Prostate gland (tissue), 2 donors: ENCODE data around the gene ABLIM3. TPM values are rescaled to one million over a fixed set of nuclear protein-coding genes. Genes with fewer than 3 reads are reported as not detected.

Source experiments
- DNase-seq: peaks from one replicate; pipeline ENCODE4 v3.0.0-alpha.2; 2019; ENCODE audit warnings: low spot score
- H3K27ac ChIP-seq, 2 donors: fragments of 200-600 bp; sonication (generic); 2 replicates each; pipeline ENCODE4 v1.5.1; 2017 to 2019
- H3K27me3 ChIP-seq: fragments of 200-600 bp; sonication (generic); replicated peaks from 2 replicates; pipeline ENCODE4 v1.5.1; 2019; ENCODE audit not compliant: insufficient read depth
- H3K36me3 ChIP-seq, 2 donors: fragments of 200-600 bp; sonication (generic); 1 replicate in 1 of 2; 2 replicates in 1 of 2; pipeline versions ENCODE4 v1.5.1 to v1.8.1; 2017 to 2019
- H3K4me1 ChIP-seq: fragments of 200-600 bp; sonication (generic); replicated peaks from 2 replicates; pipeline ENCODE4 v1.5.1; 2019
- H3K4me3 ChIP-seq, 2 donors: fragments of 200-600 bp; sonication (generic); 2 replicates each; pipeline ENCODE4 v1.5.1; 2017 to 2019
- H3K9me3 ChIP-seq: fragments of 200-600 bp; sonication (generic); 2 replicates; pipeline ENCODE4 v1.5.1; 2017
- POLR2A ChIP-seq: fragments of 450-650 bp; IDR thresholded peaks from one replicate; pipeline ENCODE4 v1.6.1; 2016; ENCODE audit warnings: antibody characterized with exemption, mild to moderate bottlenecking
- POLR2AphosphoS5 ChIP-seq: sonication (generic); formaldehyde crosslinking; IDR thresholded peaks from one replicate; pipeline ENCODE4 v1.6.1; 2017; ENCODE audit warnings: antibody characterized with exemption
- WGBS: methylation state at CpG from one replicate; pipeline ENCODE4 v1.1.5; 2018; 5-methylcytosine and 5-hydroxymethylcytosine counted together
- intact Hi-C: fragments of 100-400 bp; cut with DNase I; formaldehyde crosslinking; loops from one replicate; pipeline ENCODE4 v1.14.2; 2022
- total RNA-seq, 2 donors: library from RNA; depleted of rRNA; stranded (reverse); fragments of >200 nt; gene quantifications; one replicate each; pipeline ENCODE4 v1.1.0, GENCODE V29; 2016
- TF ChIP-seq, protein P1 (sequence below), 4 experiments: fragments of 200-600 bp in 2 of 4; fragments of 450-650 bp in 2 of 4; sonication (generic) in 2 of 4; IDR thresholded peaks; 1 replicate in 3 of 4; 2 replicates in 1 of 4; pipeline ENCODE4 v1.5.1; 2016 to 2019; ENCODE audit warnings: antibody characterized with exemption in 4 of 4, mild to moderate bottlenecking in 2 of 4, moderate library complexity in 2 of 4

The ABLIM3 gene
- total RNA-seq, 2 donors from 2014 or later, result 9.0 to 11.7 TPM

DNA sequence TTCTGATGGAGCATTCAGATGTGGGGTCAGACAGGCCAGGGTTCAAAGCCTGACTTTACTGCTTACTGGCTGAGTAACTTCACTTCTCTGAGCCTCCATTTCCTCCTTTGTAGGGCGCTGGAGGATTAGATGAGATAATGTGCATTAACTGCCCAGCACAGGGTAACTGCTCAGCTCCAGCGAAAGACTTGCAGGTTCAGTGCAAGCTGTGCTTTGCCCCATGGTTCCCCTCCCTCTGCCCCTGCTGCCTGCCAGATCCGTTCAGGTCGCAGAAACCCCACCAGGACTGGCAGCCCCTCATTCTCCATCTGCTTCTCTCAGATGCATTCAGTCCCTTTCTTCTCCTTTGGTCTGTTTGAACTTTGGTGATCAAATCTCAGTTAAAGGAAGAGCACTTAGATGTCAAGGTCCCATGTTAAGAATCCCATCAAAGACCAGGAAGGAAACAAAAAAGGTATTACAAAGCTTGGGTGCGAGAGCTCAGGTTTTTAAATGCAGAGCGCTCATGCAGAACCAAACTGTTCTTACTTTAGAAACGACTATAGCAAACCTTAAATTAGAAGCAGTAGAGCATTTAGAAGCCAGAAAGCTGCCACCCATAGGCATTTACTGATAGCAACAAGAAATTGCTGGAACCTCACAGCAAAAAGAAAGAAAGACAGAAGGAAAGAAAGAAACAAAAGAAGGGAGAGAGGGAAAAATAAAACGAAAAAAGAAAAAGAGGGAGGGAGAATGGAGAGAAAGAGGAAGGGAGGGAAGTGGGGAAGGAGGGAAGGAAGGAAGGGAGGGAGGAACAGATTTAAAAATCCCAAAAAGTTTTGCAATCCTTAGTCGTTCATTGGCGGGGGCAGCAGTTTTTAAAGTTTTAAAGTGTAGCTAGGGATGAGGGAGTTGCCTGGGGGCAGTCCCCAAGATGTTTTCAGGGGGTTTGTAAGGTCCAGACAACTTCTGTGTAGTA, 153.9 kb downstream of the ABLIM3 start:
- H3K4me1 ChIP-seq, result no peaks in the 10 kb centered on the region
- no peaks in the 10 kb centered on the region for H3K9me3 ChIP-seq
- TF ChIP-seq, protein P1, sequence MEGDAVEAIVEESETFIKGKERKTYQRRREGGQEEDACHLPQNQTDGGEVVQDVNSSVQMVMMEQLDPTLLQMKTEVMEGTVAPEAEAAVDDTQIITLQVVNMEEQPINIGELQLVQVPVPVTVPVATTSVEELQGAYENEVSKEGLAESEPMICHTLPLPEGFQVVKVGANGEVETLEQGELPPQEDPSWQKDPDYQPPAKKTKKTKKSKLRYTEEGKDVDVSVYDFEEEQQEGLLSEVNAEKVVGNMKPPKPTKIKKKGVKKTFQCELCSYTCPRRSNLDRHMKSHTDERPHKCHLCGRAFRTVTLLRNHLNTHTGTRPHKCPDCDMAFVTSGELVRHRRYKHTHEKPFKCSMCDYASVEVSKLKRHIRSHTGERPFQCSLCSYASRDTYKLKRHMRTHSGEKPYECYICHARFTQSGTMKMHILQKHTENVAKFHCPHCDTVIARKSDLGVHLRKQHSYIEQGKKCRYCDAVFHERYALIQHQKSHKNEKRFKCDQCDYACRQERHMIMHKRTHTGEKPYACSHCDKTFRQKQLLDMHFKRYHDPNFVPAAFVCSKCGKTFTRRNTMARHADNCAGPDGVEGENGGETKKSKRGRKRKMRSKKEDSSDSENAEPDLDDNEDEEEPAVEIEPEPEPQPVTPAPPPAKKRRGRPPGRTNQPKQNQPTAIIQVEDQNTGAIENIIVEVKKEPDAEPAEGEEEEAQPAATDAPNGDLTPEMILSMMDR (IDR thresholded peaks at IDR 0.05), result no peak
- TF ChIP-seq POLR2A (no peak), POLR2AphosphoS5 (no peak)
- H3K27ac ChIP-seq, result no peak overlapping the region
- DNase-seq, result no peak
- no peak overlapping the region for H3K4me3 ChIP-seq
- no peaks in the 10 kb centered on the region for H3K27me3 ChIP-seq
- H3K36me3 ChIP-seq, result no peaks in the 10 kb centered on the region
- intact Hi-C loops, result no loop called here
- WGBS, result 70% methylated on average over 10 of the region's 10 CpGs

DNA sequence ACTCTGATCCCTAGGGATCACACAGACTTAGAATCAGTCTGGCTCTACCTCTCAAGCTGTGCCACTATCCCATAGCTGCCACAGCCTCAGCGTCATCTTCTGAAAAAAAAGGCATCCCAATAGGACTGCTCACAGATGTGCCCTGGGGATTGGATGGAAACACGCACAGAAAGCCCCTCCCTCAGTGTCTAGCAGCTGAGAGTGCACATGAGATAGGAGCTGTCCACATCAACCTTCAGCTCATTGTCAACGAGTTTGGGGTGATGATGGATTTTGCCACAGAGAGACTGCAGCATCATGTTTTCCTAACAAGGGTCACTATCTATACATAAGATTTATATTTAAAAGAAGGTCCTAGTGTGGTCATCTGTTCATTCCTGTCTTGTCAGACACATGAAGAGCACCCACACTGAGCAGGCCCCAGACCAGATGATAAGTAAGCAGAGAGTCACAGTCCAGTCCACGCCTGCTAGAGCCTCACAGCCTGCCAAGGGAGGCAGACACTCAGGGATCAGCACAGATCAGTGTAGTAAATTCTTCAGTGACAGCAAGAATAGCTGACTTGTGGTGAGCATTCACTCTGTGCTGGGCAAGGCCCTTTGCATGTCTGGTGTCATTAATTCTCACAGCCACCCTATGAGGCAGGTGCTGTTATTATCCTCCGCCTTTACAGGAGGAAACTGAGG, 156.2 kb downstream of the ABLIM3 start:
- Histone ChIP-seq H3K27ac (no peak overlapping the region), H3K36me3 (no peaks in the 10 kb centered on the region), H3K9me3 (no peaks in the 10 kb centered on the region), H3K4me1 (no peaks in the 10 kb centered on the region), H3K27me3 (no peaks in the 10 kb centered on the region), H3K4me3 (no peak overlapping the region)
- WGBS, result 77% methylated on average over 5 of the region's 5 CpGs
- TF ChIP-seq POLR2AphosphoS5 (no peak), POLR2A (no peak)
- TF ChIP-seq, protein P1 (IDR thresholded peaks at IDR 0.05), result no peak
- intact Hi-C loops, result no loop called here
- DNase-seq, result no peak

DNA sequence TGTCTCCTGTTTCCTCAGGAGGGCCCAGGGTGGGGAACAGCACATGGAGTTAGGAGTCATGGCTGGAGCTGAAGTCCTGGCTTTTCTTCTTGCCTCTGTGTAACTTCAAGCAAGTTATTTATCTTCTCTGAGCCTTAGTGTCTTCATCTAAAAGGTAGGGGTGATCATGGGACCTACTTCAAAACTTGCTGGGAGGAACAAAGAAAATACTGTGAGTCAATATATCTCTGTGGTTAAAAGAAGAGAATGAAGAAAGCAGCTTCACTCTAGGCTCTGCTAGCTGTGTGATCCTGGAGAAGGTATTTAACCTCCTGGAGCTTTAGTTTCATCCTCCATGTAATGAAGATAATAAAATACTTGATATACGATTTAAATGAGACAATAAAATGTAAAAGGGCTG, 156.9 kb downstream of the ABLIM3 start:
- TF ChIP-seq, protein P1 (IDR thresholded peaks at IDR 0.05), result no peak
- TF ChIP-seq POLR2AphosphoS5 (no peak), POLR2A (no peak)
- H3K4me3 ChIP-seq, result no peak overlapping the region
- H3K9me3 ChIP-seq, result no peaks in the 10 kb centered on the region
- H3K27ac ChIP-seq, result no peak overlapping the region
- H3K27me3 ChIP-seq, result no peaks in the 10 kb centered on the region
- intact Hi-C loops, result no loop called here
- H3K36me3 ChIP-seq, result no peaks in the 10 kb centered on the region
- 55% methylated on average over 1 of the region's 1 CpG for WGBS
- no peak for DNase-seq
- no peaks in the 10 kb centered on the region for H3K4me1 ChIP-seq

DNA sequence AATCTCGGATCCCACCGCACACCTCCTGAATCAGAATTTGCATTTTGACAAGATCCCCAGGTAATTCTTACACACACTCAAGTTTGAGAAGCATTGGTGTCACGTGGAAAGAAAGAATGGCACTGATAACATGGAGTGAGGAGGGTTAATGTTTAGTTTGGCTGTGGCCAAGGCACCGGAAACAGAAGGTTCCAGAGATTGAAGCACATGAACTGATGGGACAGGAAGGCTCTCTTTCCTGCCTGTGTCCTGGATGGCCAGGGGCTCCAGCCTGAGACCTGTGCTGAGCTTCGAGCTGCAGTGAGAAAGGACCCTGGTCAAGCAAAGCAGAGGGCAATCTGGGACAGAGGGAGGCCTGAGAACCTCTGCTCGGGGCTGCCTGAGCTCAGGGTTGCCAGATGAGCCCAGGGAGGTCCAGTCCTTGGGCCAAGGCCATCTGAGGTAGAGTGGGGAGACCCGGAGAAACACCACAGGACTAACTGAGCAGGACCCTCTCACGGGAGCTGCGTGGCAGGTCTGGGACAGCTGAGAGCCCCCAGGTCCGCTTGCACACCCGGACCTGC, 157.6 kb downstream of the ABLIM3 start:
- Histone ChIP-seq H3K9me3 (no peaks in the 10 kb centered on the region), H3K27me3 (no peaks in the 10 kb centered on the region), H3K36me3 (no peaks in the 10 kb centered on the region), H3K27ac (no peak overlapping the region), H3K4me1 (no peaks in the 10 kb centered on the region), H3K4me3 (no peak overlapping the region)
- DNase-seq, result no peak
- TF ChIP-seq, protein P1 (IDR thresholded peaks at IDR 0.05), result no peak
- no peak for TF ChIP-seq POLR2AphosphoS5
- 78% methylated on average over 11 of the region's 11 CpGs for WGBS
- intact Hi-C loops, result no loop called here
